Mesenteric fat pad (tissue), 1 donor: ENCODE measurements around the gene ITGBL1. TPM values are rescaled to one million over a fixed set of nuclear protein-coding genes. Genes with fewer than 3 reads are reported as not detected.

Experiments
- DNase-seq: peaks from one replicate; pipeline ENCODE4 v3.0.0-alpha.2; 2020; ENCODE audit warnings: low spot score
- total RNA-seq: library from RNA; stranded (reverse); fragmentation: NEBNext Ultra II Directional; extraction: Animal tissue kit (Norgen Biotek cat#: 25700); gene quantifications from one replicate; pipeline ENCODE4 v1.2.1, GENCODE V29; 2021
- donor health status: DM: yes; HTN: yes; CAD: no.

ITGBL1 gene
- total RNA-seq, 1 donor from 2014 or later = 5.1 TPM

GRCh38 chr13:101565317-101565716, 112.8 kb downstream of the ITGBL1 start:
- DNase-seq = no peak

- DNase-seq = no peak
Measured at GRCh38 chr13:101567841-101568240, 115.4 kb downstream of the ITGBL1 start.

GRCh38 chr13:101569807-101570206, 117.3 kb downstream of the ITGBL1 start:
- no peak for DNase-seq

DNA sequence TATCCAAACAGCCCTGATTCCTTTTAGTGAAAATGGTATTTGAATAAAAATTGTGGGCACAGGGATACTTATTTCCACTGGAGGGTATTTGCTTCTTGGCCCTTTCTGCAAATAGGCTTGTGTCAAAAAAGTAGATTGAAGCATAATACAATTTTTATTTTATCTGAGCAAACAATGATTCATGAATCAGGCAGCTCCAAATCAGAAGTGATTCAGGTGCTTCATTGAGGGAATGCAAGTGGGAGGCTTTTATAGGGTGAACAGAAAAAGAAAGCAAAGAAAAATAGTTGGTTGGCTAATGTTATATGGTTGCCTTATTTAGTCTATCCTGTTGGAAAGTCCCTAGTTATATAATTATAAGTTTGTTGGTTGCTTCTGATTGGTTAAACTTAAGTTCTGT, 117.9 kb downstream of the ITGBL1 start:
- DNase-seq = no peak

DNA sequence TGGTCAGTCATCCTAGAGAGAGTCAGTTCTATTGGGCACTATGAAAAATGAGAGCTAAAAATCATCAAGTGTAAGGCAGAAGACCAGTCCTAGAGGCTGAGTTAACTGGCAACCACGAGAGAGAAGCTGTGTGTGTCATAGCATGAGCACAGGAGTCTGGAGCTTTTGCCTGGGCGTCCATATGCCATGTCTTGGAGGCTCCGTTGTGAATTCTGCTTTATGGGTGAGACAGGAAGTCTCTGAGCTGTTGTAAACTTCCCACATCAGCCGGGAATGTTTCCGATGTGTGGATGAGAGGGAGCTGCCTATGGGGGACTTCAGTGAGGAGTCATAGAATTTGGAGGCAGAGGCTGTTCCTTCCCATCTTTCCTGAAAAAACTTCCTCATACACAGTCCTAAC, 120.0 kb downstream of the ITGBL1 start:
- no peak for DNase-seq

GRCh38 chr13:101575581-101575980, 123.1 kb downstream of the ITGBL1 start:
- no peak for DNase-seq

- no peak for DNase-seq
Measured at GRCh38 chr13:101576455-101576854, 124.0 kb downstream of the ITGBL1 start.

DNA sequence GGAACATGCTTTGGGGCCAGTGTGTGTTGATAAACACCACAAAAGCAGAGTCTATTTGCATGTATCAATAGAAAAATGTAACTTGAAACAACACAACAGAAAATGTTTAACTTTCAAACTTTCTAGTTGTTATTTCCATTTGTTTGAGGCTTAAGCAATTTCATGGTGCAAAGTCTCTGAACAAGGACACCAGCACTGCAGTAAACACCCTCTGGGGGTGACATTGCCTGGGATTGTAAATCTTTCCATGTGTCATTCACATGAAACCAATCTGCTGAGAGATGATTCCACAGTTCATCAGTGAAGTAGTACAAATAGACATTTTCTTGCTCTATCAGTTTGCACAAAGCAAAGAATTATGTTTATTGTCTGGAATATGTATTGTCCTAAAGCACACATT, 124.5 kb downstream of the ITGBL1 start:
- DNase-seq = no peak

- DNase-seq = no peak
Measured at GRCh38 chr13:101579281-101579802, 126.9 kb downstream of the ITGBL1 start.

- no peak for DNase-seq
Measured at GRCh38 chr13:101584331-101584730, 131.9 kb downstream of the ITGBL1 start.

DNA sequence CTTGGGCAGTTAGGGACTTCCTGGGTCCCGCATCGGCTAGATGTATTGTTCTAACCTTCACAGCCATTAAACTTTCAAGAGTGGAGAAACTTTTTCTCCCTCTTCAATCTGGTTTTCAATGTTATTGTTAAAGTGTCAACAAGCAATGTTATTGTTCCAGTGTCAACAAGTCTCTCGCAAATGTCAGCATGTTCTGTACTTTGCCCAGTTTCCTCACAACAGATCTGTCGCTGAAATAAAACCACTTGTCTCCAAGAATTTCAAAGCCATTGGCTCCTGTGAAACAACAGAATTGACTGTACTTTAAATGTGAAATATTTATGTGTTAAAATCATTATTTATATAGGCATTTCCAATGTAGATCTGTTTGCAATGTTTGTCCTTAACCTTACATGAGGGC, 138.0 kb downstream of the ITGBL1 start:
- no peak for DNase-seq

GRCh38 chr13:101594936-101595335, 142.5 kb downstream of the ITGBL1 start:
- DNase-seq = no peak

DNA sequence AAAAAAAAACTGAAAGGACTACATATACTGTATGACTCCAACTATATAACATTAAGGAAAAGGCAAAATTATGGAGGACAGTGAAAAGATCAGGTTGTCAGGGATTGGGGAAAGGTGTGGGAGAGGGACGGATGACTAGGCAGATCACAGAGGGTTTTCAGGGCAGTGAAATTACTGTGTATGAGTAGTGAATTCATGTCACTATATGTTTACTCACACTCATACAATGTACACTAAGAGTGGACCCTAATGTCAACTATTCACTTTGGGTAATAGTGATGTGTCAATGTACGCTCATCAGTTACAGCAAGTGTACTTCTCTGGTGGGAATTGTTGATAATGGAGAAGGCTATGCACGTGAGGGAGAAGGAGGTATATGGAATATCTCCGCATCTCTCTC, 144.3 kb downstream of the ITGBL1 start:
- no peak for DNase-seq

GRCh38 chr13:101611491-101612475, 159.3 kb downstream of the ITGBL1 start:
- no peak for DNase-seq

DNA sequence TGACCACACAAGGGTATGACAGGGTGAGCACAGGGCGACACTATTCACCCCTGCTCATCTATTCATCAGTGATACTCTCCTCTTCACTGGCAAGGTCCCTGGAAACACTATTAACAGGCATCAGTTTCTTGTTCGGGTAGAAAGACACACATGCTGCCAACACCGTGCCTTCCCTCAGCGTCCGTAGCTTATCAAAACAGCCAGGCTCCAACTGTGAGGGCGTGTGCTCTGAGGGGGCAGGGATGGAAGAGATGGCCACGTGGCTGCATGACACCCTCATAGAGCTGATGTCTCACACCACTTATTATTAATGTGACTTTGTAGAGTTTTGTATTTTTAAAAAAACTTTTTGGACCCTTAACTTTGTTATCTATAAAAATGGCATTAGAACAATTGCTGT, 160.3 kb downstream of the ITGBL1 start:
- no peak for DNase-seq

DNA sequence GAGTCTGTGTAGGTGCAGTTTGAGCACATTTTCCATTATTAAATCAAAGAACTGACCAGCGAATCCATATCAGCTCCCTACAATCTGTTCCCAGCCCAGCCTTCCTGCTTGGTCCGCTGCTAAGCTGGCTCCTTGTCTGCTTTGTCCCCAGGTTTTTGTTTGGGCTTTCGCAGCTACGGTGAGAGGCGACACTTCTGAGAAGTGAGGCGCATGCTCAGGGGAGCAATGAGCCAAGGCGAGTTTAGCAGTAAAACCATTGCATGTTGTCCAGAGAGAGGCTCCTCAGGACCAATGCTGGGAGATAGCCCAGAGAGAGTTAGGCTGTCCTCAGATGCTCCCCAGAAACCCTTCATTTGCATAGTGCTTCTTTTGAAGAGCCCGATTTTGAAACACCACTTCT, 162.0 kb downstream of the ITGBL1 start:
- no peak for DNase-seq

- DNase-seq = no peak
Measured at GRCh38 chr13:101618440-101619187, 166.1 kb downstream of the ITGBL1 start.

DNA sequence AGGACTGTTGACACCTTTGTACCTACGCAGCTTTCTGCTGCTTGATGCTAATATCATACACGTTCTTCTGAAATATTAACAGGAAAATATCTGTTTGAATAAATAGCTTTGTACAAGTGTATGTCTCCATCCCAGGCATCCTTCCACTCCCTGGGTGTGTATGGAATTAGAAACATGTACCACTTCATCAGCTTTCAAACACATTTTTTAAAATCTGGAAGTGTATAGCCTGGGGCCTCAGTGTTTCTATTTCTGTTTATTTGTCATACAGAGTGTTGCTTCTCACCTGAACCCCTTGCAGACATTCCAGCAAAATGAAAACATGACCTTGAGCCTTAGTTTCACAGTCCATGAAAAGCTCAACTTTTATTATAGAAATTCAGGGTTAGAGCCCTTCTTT, 168.6 kb downstream of the ITGBL1 start:
- DNase-seq = no peak

DNA sequence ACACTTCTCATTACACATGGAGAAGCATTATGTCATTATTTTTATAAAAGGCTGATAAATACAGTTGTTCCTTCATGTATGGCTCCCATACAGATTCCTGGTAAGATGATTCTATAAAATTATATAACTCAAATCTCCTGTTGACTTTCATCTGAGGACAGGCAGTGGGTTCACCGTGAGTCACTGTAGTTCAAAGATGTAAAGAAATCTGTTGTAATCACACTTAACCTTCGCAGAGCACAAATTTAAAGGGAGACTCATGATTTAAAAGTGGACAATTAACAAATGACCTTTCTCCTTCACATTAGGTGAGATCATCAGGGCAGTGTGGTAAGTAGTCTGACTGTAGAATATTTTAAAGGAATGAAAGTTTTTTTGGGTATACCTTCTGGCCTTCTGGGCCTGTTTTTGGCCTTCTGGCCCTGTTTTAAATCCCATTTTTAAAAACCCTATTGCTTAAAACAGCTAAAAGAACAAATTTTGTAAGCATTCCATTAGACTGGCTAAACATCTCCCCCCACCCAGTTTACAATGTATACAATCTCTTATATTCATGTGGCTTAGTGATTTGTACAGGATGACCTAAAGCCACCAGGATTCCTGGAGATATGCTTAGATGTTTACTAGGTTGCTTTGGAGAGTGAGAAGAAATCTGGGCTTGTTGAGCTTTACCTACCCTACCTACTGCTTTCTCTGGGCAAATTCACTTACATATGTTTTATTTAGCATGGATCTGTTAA, 171.2 kb downstream of the ITGBL1 start:
- no peak for DNase-seq

DNA sequence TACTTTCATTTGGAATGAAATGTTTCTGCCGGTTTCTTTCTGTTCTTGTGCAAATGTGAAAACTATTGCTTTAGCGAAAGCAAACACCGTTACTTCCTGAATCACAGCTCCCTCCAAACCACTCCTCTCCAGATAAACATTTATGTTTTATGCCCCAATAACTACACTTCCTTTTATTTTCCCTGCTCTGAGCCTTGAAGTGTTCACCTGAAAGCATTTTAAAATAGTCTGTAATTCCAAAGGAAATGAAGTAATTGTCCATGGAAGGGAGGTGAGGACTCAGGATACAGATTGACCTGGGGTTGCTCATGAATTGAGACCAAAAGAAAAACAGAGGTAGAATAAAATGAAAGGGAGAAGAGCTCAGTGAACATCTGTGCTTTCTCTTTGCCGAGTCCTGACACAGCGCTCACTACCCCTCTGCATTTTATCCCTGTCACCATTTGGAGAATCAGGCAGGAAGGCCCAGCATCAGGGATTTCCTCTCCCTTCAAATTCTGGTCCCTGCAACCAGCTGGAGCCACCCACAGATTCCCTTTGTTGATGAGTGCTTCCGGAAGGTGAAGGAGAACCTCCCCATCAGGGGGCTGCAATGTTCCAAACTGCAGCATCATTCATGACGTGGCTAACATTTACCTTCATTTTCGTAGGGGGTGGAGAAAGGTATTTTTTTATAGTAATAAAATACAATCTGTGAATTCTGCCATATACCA, 171.9 kb downstream of the ITGBL1 start:
- no peak for DNase-seq

- no peak for DNase-seq
Measured at GRCh38 chr13:101624981-101625380, 172.5 kb downstream of the ITGBL1 start.
